Brain pericyte (primary cell): ENCODE results near the gene NAB2.
"Not testable (repeated sequence)": the region's sequence is repeated elsewhere in the genome, so short reads cannot be mapped to it uniquely, and the experiment has no call there.

ENCODE experiments used
- DNase-seq: peaks from one replicate; pipeline ENCODE4 v3.0.0-alpha.2; 2012; ENCODE audit warnings: low read depth, low spot score

Gene NAB2

DNA sequence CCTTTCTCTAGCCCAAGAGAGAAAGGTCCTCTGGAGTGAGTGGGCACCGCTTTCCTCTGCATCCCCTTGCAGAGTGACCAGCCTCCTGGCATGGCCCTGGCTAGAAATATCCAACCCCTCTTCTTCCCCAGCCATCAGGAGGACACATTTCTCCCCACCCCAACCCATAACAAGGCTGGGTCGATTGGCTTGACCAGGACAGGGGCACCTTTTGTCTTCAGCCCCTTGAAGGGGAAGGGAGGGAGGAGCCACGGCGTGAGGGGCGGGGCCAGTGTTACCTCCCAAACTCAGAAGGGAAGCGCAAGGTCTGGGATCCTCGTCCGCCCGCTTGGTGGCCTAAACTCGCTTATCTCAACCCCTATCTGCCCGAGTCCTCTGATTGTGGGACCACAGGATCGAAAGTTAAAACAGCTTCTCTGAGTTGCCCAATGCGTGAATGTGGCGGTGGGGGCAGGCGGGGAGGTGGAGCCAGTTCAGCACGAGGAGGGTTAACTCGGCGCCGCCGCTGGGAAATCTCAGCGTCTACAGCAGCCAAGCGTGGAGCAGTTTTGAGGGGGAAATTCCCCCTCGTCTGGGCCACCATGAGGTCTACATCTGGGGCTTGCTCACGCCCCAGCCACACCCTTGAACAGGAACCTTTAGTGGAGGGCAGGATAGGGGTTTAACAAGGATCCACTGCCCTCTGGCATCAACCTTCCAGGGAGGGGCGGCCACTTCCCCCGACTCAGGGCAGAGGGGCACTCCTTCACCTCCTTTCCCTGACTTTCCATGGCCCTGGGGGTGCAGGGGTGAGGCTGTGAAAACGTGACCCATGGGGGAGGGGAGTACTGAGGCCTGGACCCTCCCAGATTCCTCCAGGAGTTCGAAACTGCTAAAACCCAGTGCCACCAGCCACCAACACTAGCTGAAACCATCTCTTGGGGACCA lies 21.5 kb downstream of the NAB2 start:
- DNase-seq = no peak

GRCh38 chr12:57111031-57111734 lies 22.3 kb downstream of the NAB2 start, which contains the start of gene STAT6:
Gene STAT6 (minus strand): TSS chr12:57111362. CDS start chr12:57108278, 3,084 bp downstream.
- peak; percentile 25 for DNase-seq

- no peak for DNase-seq
Measured at GRCh38 chr12:57112492-57113294, 23.8 kb downstream of the NAB2 start.

DNA sequence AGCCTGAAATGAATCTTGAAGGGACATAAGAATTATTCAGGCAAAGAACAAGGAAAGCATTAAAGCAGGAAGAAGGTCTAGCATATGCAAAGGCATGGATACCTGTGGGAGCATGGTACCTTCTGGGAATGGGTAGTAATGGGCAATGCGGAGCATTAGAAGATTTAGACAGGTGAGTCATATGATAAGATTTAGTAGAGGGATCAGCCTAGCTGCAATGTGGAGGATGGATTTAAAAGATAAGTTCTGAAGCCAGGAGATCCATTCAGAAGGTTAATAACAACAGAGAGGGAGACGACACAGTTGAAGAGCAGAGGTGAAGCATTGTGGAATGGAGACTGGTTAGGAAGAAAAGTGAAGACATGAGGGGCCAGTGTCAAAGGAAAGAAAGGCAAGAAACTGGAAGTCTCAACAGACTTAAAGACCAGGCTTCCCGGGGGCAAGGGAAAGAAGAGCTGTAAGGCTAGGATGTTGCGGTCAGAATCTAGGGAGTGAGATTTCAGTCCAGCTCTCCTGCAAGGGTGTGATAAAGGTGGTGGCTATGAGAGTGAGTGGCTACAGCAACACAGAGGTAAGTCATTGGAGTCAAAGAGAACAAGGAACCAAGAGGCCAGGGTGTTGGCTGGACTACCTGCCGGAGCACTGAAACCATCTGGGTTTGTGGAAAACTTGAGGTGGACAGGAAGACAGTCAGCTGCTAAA lies 27.8 kb downstream of the NAB2 start:
- DNase-seq = no peak

- no peak for DNase-seq
Measured at GRCh38 chr12:57118711-57119271, 29.9 kb downstream of the NAB2 start.

DNA sequence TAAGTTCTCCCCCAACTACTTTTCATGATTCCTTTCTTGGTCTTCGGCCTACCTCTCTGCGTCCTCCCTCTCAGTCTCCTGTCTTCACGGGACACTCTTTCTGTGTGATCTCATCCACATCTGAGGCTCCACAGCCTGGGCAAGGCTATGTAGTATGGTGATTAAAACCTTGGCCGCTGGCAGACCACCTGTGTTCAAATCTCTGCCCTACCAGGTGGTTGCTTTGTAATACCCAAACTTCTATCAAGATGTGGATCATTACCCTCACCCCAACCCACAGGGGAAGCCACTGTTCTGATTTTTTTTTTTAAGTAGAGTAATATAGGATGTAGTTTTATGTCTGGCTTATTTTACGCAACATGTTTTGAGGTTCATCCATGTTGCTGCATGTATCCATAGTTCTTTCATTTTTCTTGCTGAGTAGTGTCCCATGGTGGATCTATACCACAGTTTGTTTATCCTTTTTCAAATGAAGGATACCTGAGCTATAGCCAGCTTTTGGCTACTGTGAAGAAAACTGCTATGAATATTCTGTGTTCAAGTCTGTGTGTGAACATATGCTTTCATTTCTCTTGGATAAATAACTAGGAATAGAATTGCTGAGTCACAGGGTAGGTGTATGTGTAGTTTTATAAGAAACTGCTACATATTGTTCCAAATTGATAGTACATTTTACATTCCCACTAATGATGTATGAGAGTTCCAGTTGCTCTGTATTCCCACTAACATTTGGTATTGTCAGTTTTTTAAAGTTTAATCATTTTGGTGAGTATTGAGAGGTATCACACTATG lies 30.6 kb downstream of the NAB2 start:
- no peak for DNase-seq

- DNase-seq = not testable (repeated sequence)
Measured at GRCh38 chr12:57120718-57121117, 31.8 kb downstream of the NAB2 start.

DNA sequence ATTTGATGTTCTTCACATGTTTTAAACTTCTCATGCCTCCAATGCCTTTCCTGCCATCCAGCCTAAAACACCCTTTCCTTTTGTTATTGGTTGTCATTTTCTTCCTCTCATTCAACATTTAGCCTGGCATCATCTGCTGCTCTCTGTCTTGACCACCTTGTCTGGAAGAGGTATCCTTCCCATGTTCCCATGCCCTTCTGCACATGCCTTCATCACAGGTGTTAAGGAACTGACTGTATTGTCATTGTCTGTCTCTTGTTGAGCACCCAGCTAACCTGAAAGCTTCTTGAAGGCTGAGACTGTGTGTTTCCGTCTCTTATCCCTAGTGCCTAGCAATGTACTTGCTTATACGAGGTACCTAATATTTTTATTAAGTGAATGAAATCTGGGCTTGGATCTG lies 34.9 kb downstream of the NAB2 start:
- DNase-seq = no peak

GRCh38 chr12:57124261-57124877 lies 35.5 kb downstream of the NAB2 start:
- no peak for DNase-seq

GRCh38 chr12:57126061-57126460 lies 37.1 kb downstream of the NAB2 start:
- no peak for DNase-seq

- DNase-seq = no peak
Measured at GRCh38 chr12:57126561-57126960, 37.6 kb downstream of the NAB2 start.

DNA sequence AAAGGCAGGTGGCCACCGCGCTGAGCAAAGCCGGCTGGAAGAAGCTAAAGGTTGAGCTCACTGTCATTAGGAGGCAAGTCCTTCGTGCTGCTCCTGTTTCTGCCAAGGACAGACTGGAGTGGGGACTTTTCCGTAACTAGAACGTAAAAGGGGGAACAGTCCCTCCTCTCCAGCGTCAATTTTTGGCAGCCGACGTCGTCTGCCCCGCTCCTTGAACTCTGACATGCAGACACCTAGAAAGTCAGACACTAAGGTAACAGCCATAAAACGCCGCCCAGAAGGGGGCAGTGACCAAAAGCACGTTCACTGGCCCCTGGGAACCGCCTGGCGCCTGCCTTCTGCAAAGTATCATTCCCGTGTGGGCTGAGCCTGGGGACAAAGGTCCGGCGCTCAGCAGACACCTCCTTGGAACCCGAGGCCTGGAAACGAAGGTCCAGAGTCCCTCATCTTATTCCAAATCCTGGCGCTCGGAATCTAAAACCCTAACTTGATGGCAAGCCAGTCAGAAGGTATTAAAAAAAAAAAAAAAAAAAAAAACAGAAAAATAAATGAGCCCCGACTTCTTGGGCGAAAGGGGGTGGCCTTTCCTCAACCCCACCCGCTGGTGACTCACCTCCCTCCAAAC lies 38.3 kb downstream of the NAB2 start:
- no peak for DNase-seq

- DNase-seq = peak; percentile 43
Measured at GRCh38 chr12:57127726-57128518, 39.0 kb downstream of the NAB2 start, which contains the start of gene LRP1. Gene LRP1 (plus strand): TSS chr12:57128483. CDS start chr12:57128965, 482 bp downstream.

GRCh38 chr12:57128519-57129247 lies 39.8 kb downstream of the NAB2 start:
- DNase-seq = no peak

DNA sequence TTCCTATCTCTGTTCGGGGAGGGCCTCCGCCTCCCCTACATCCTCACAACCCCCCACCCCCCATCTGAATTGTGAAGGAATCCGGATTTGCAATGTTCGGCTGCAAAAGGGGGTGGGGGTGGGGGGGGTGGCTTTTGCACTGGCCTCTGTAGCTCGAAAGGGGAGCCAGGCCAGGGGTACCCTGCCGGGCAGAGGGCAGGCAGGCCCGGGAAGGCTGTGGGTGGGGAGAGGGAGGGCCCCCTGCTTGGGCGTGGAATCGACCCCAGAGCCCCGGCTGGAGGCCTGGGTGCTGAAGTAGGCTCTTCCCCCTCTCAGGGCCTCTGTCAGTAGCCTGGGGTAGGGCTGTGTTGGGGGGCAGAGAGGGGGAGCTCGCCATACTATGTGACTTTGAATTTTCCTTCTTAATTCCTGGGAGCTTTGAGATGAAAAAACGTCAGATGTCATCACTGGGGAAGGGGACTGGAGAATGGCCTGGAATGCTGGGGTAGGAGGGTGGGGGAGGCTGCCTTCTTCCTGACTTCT lies 40.5 kb downstream of the NAB2 start:
- no peak for DNase-seq

- DNase-seq = no peak
Measured at GRCh38 chr12:57129889-57130288, 41.0 kb downstream of the NAB2 start.

- DNase-seq = no peak
Measured at GRCh38 chr12:57130941-57131340, 42.0 kb downstream of the NAB2 start.
